IMR-90 (cell line): Measurements from ENCODE around the gene TK1. TPM values are rescaled to one million over a fixed set of nuclear protein-coding genes. Genes with fewer than 3 reads are reported as not detected.

Experiments used
- ATAC-seq: fragments of 200-7000 bp; cut with Tn5 transposase; 2 replicates; pipeline ENCODE4 v1.9.1; 2020; ENCODE audit warnings: low read depth, mild to moderate bottlenecking, moderate library complexity
- BruUV-seq: library from RNA; stranded (reverse); fragments of 400-500 nt; replicated peaks from 2 replicates; lab custom pipeline; 2021; lab: Mats Ljungman, UMichigan
- CTCF ChIA-PET: fragments of 300-600 bp; formaldehyde crosslinking; extraction: SDS; loops from one replicate; lab custom pipeline; 2021; ENCODE audit warnings: antibody characterized with exemption; lab: Yijun Ruan, JAX
- POLR2A ChIA-PET: fragments of 300-600 bp; sonication (Branson Sonifier 250); formaldehyde crosslinking; loops from one replicate; lab custom pipeline; 2022; ENCODE audit warnings: antibody characterized with exemption; ENCODE audit not compliant: unreplicated experiment; lab: Charles Lee
- DNase-seq: peaks from one replicate; pipeline ENCODE4 v3.0.0; 2013
- H2AFZ ChIP-seq: replicated peaks from 2 replicates; pipeline ENCODE3; 2013; ENCODE audit warnings: low read length, mild to moderate bottlenecking; ENCODE audit not compliant: poor library complexity
- H2AK5ac ChIP-seq: 2 replicates; pipeline ENCODE4 v1.6.1; 2013; ENCODE audit warnings: low read depth, low read length, inconsistent platforms
- H2AK9ac ChIP-seq: replicated peaks from 2 replicates; pipeline ENCODE3; 2013; ENCODE audit warnings: mild to moderate bottlenecking, low read depth, low read length, moderate library complexity; ENCODE audit not compliant: poor library complexity
- H2BK120ac ChIP-seq: 2 replicates; pipeline ENCODE4 v1.6.1; 2013; ENCODE audit warnings: low read depth, low read length, inconsistent platforms
- H2BK15ac ChIP-seq: 3 replicates; pipeline ENCODE4 v1.6.1; 2013; ENCODE audit warnings: low read depth, low read length, inconsistent platforms
- H2BK20ac ChIP-seq: 2 replicates; pipeline ENCODE4 v1.6.1; 2013; ENCODE audit warnings: low read depth, mild to moderate bottlenecking, inconsistent platforms, low read length, moderate library complexity
- H2BK5ac ChIP-seq: 2 replicates; pipeline ENCODE4 v1.6.1; 2013; ENCODE audit warnings: mild to moderate bottlenecking, low read depth, low read length, inconsistent platforms; ENCODE audit not compliant: poor library complexity, severe bottlenecking
- H3K14ac ChIP-seq: replicated peaks from 2 replicates; pipeline ENCODE4 v1.6.1; 2013; ENCODE audit warnings: low read depth, low read length, inconsistent platforms
- H3K18ac ChIP-seq: 2 replicates; pipeline ENCODE4 v1.6.1; 2013; ENCODE audit warnings: low read depth, low read length, control low read depth
- H3K23ac ChIP-seq: 2 replicates; pipeline ENCODE4 v1.6.1; 2013; ENCODE audit warnings: low read depth, low read length, inconsistent platforms
- H3K27ac ChIP-seq: 2 replicates; pipeline ENCODE4 v1.5.1; 2013; ENCODE audit warnings: mild to moderate bottlenecking, control low read depth, low read length; ENCODE audit not compliant: insufficient read depth
- H3K27me3 ChIP-seq: 2 replicates; pipeline ENCODE4 v1.6.1; 2013; ENCODE audit warnings: low read length; ENCODE audit not compliant: control insufficient read depth, insufficient read depth
- H3K36me3 ChIP-seq: 2 replicates; pipeline ENCODE4 v1.6.1; 2013; ENCODE audit warnings: low read length, mixed read lengths; ENCODE audit not compliant: control insufficient read depth, insufficient read depth
- H3K4ac ChIP-seq: 2 replicates; pipeline ENCODE4 v1.6.1; 2013; ENCODE audit warnings: low read depth, low read length, inconsistent platforms
- H3K4me1 ChIP-seq: 2 replicates; pipeline ENCODE4 v1.6.1; 2013; ENCODE audit warnings: low read length, mixed read lengths; ENCODE audit not compliant: control insufficient read depth, insufficient read depth
- H3K4me2 ChIP-seq: 2 replicates; pipeline ENCODE4 v1.6.1; 2013; ENCODE audit warnings: low read depth, mild to moderate bottlenecking, control low read depth, low read length, moderate library complexity
- H3K4me3 ChIP-seq: 2 replicates; pipeline ENCODE4 v1.5.1; 2013; ENCODE audit warnings: low read depth, mild to moderate bottlenecking, control low read depth, low read length, moderate library complexity; ENCODE audit not compliant: insufficient read depth
- H3K56ac ChIP-seq: 2 replicates; pipeline ENCODE4 v1.6.1; 2013; ENCODE audit warnings: low read length, inconsistent platforms; ENCODE audit not compliant: insufficient read depth; ENCODE audit errors: extremely low read depth
- H3K79me1 ChIP-seq, 2 experiments: 2 replicates each; pipeline ENCODE4 v1.6.1; 2013; ENCODE audit warnings: low read length in 2 of 2, inconsistent platforms in 1 of 2, low read depth in 1 of 2
- H3K9ac ChIP-seq: 2 replicates; pipeline ENCODE4 v1.6.1; 2013; ENCODE audit warnings: low read depth, low read length, control low read depth
- H3K9me1 ChIP-seq: 2 replicates; pipeline ENCODE4 v1.6.1; 2013; ENCODE audit warnings: low read length, inconsistent platforms; ENCODE audit not compliant: insufficient read depth
- H3K9me3 ChIP-seq: 2 replicates; pipeline ENCODE4 v1.6.1; 2013; ENCODE audit warnings: low read length; ENCODE audit not compliant: control insufficient read depth, insufficient read depth
- H4K20me1 ChIP-seq: 2 replicates; pipeline ENCODE4 v1.6.1; 2013; ENCODE audit warnings: low read length, inconsistent platforms; ENCODE audit not compliant: insufficient read depth
- H4K5ac ChIP-seq: 2 replicates; pipeline ENCODE4 v1.6.1; 2013; ENCODE audit warnings: mild to moderate bottlenecking, low read depth, low read length, control low read depth
- H4K8ac ChIP-seq, 2 experiments: 2 replicates each; pipeline ENCODE4 v1.6.1; 2013; ENCODE audit warnings: low read depth in 2 of 2, low read length in 2 of 2, control low read depth in 1 of 2, inconsistent platforms in 1 of 2
- H4K91ac ChIP-seq: 2 replicates; pipeline ENCODE4 v1.6.1; 2013; ENCODE audit warnings: low read depth, low read length, inconsistent platforms; ENCODE audit not compliant: insufficient read depth
- CEBPB ChIP-seq: IDR thresholded peaks from 2 replicates; pipeline ENCODE4 v1.6.1; 2012; ENCODE audit warnings: low read depth, low read length, improper control_type of control experiment
- CHD1 ChIP-seq: IDR thresholded peaks from 2 replicates; pipeline ENCODE4 v1.6.1; 2012; ENCODE audit warnings: low read depth, low read length, improper control_type of control experiment
- CTCF ChIP-seq: conservative IDR thresholded peaks from 2 replicates; pipeline ENCODE4 v1.5.1; 2012; ENCODE audit warnings: mild to moderate bottlenecking, low read depth, low read length, improper control_type of control experiment
- ELK1 ChIP-seq: fragments of 150-350 bp; IDR thresholded peaks from 2 replicates; pipeline ENCODE4 v1.6.1; 2016; ENCODE audit warnings: low read depth, mild to moderate bottlenecking, low read length, moderate library complexity, borderline replicate concordance
- FOS ChIP-seq: fragments of 150-350 bp; IDR thresholded peaks from 2 replicates; pipeline ENCODE4 v1.6.1; 2016; ENCODE audit warnings: low read depth, low read length
- MAFK ChIP-seq: IDR thresholded peaks from 2 replicates; pipeline ENCODE4 v1.6.1; 2012; ENCODE audit warnings: low read depth, low read length, improper control_type of control experiment
- MAZ ChIP-seq: IDR thresholded peaks from 2 replicates; pipeline ENCODE4 v1.6.1; 2012; ENCODE audit warnings: low read depth, mild to moderate bottlenecking, low read length, improper control_type of control experiment, moderate library complexity, borderline replicate concordance
- MXI1 ChIP-seq: IDR thresholded peaks from 2 replicates; pipeline ENCODE4 v1.6.1; 2012; ENCODE audit warnings: low read depth, mild to moderate bottlenecking, low read length, moderate library complexity, borderline replicate concordance
- NFE2L2 ChIP-seq: fragments of 150-350 bp; IDR thresholded peaks from 2 replicates; pipeline ENCODE4 v1.6.1; 2016; ENCODE audit warnings: low read depth, mild to moderate bottlenecking, low read length
- POLR2A ChIP-seq: IDR thresholded peaks from 2 replicates; pipeline ENCODE4 v1.6.1; 2012; ENCODE audit warnings: mild to moderate bottlenecking, low read depth, low read length
- RCOR1 ChIP-seq: IDR thresholded peaks from 2 replicates; pipeline ENCODE4 v1.6.1; 2012; ENCODE audit warnings: mild to moderate bottlenecking, low read length, improper control_type of control experiment; ENCODE audit not compliant: insufficient replicate concordance
- RFX5 ChIP-seq: IDR thresholded peaks from 2 replicates; pipeline ENCODE4 v1.8.0; 2012; ENCODE audit warnings: low read depth, mild to moderate bottlenecking, low read length, moderate library complexity
- USF2 ChIP-seq: fragments of 150-350 bp; IDR thresholded peaks from 2 replicates; pipeline ENCODE4 v1.6.1; 2017; ENCODE audit warnings: mild to moderate bottlenecking, antibody characterized with exemption, low read length, low read depth
- whole genome bisulfite sequencing, 2 experiments: methylation state at CpG; one replicate each; pipeline versions ENCODE4 v1.1.5 to v1.1.7; 2013; ENCODE audit warnings: missing lambda C conversion rate in 2 of 2; ENCODE audit not compliant: insufficient read length in 1 of 2; ENCODE audit errors: extremely low coverage in 2 of 2; 5-methylcytosine and 5-hydroxymethylcytosine counted together
- dilution Hi-C: fragments of 300-500 bp; cut with HindIII; formaldehyde crosslinking; loops from one replicate; pipeline ENCODE4 v1.14.3; 2018; ENCODE audit warnings: low sequenced_read_pairs; ENCODE audit not compliant: unreplicated experiment
- in situ Hi-C: fragments of 300-500 bp; cut with MboI; formaldehyde crosslinking; loops from 3 replicates; pipeline ENCODE4 v1.14.3; 2019; ENCODE audit warnings: low sequenced_read_pairs, inconsistent platforms, mixed read lengths
- intact Hi-C: fragments of 100-400 bp; cut with micrococcal nuclease; formaldehyde crosslinking; loops from 2 replicates; pipeline ENCODE4 v1.10.0; 2022
- polyA plus RNA-seq, 3 experiments: library from polyadenylated mRNA; depleted of rRNA; stranded (reverse); fragments of >200 nt; gene quantifications; 2 replicates each; pipeline ENCODE4 v1.2.3, GENCODE V29; 2012; ENCODE audit warnings: low replicate concordance in 1 of 3
- total RNA-seq: library from RNA; depleted of rRNA; stranded (reverse); fragments of >200 nt; gene quantifications from 2 replicates; pipeline ENCODE4 v1.2.3, GENCODE V29; 2012

TK1 gene
- total and polyA plus RNA-seq, 2 of the 4 experiments (the other 2 are of a cell fraction) = 150 to 219 TPM

- Histone ChIP-seq H3K27me3 (peaks cover 44% of the 10 kb centered on the region), H3K9me3 (no peaks in the 10 kb centered on the region), H2BK5ac (no peak overlapping the region), H3K27ac (no peak overlapping the region), H3K4me3 (no peak overlapping the region), H3K4me1 (no peaks in the 10 kb centered on the region), H3K4ac (no peak overlapping the region), H2BK20ac (no peak overlapping the region), H3K36me3 (no peaks in the 10 kb centered on the region), H3K4me2 (no peak overlapping the region), H2BK15ac (no peak overlapping the region), H4K20me1 (no peaks in the 10 kb centered on the region), H3K9me1 (no peaks in the 10 kb centered on the region), H4K91ac (no peak overlapping the region), H4K5ac (no peak overlapping the region), H2AK5ac (no peak overlapping the region), H3K18ac (no peak overlapping the region), H3K56ac (no peak overlapping the region), H3K23ac (no peak overlapping the region), H2BK120ac (no peak overlapping the region), H2AFZ (no peak overlapping the region), H2AK9ac (no peak overlapping the region), H3K79me1 (no peaks in the 10 kb centered on the region), H4K8ac (no peak overlapping the region), H3K9ac (no peak overlapping the region), H3K14ac (no peak overlapping the region)
- in situ Hi-C loops = no loop called here
- no TSS peak for BruUV-seq
- WGBS, 2 experiments = 70% methylated on average over 10 of the region's 17 CpGs; no CpG with 5 or more reads in 1 of the 2 experiments
- no peak for DNase-seq
- intact Hi-C loops = no loop called here
- ATAC-seq = no peak
- CTCF ChIA-PET = interaction anchor here (0.6 kb wide), 1 partner anchor 1968 kb away, joined by 3 read pairs; no protein-coding TSS in a partner anchor
- TF ChIP-seq CHD1 (no peak), USF2 (no peak), MXI1 (no peak), RFX5 (no peak), NFE2L2 (no peak), FOS (no peak), MAZ (no peak), MAFK (no peak), ELK1 (no peak), POLR2A (no peak), CTCF (no peak), RCOR1 (no peak), CEBPB (no peak)
- POLR2A ChIA-PET = interaction anchor here (0.6 kb wide), 1 partner anchor 41 kb away, joined by 3 read pairs; no protein-coding TSS in a partner anchor
- dilution Hi-C loops = no loop called here
Measured at GRCh38 chr17:78234261-78234865, 47.5 kb upstream of the TK1 start.
